Kidney capillary endothelial cell (primary cell): ENCODE results near the gene DDIT3.

Experiments
- DNase-seq: peaks from one replicate; pipeline ENCODE4 v3.0.0-alpha.2; 2018; ENCODE audit warnings: low spot score

Gene DDIT3

DNA sequence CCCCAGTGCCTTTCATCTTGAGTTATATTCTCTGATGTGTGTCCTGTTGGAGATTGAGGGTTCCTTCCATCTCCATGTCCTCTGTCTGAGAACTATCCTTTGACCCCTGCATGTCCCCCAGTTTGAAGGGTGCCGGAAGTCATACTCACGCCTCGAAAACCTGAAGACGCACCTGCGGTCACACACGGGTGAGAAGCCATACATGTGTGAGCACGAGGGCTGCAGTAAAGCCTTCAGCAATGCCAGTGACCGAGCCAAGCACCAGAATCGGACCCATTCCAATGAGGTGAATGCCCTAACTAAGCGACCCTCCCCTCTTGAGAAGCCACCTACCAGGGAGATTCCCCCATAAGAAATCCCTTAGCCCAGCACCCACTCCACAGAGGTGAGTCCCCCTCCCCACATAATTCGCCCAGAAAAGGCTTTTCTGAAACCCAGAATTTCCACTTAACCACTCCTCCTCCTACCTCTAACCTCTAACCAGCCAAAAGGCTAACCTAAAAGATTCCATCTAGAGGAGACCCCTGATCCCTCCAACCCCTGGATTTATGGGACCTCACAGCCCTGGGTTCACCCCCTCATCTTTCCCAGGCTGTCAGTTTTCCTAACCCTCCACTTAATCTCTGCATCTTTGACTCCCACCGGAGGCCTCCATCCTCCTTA lies 53.0 kb downstream of the DDIT3 start:
- no peak for DNase-seq
